Esophagus (tissue), 2 donors: ENCODE data around the gene GABRG3. TPM values are rescaled to one million over a fixed set of nuclear protein-coding genes. Genes with fewer than 3 reads are reported as not detected.

Experiments
- H3K27ac ChIP-seq, 2 donors: one replicate each; pipeline ENCODE4 v1.5.1; 2013; ENCODE audit warnings: low read depth in 2 of 2, mild to moderate bottlenecking in 2 of 2, inconsistent platforms in 1 of 2, low read length in 1 of 2, moderate library complexity in 1 of 2
- H3K27me3 ChIP-seq, 2 donors: one replicate each; pipeline ENCODE4 v1.6.1; 2013; ENCODE audit warnings: low read length in 2 of 2, control low read depth in 1 of 2, mild to moderate bottlenecking in 1 of 2; ENCODE audit not compliant: insufficient read depth in 2 of 2, control insufficient read depth in 1 of 2
- H3K36me3 ChIP-seq, 2 donors: one replicate each; pipeline ENCODE4 v1.6.1; 2013; ENCODE audit warnings: low read length in 1 of 2; ENCODE audit not compliant: control insufficient read depth in 2 of 2, insufficient read depth in 2 of 2
- H3K4me1 ChIP-seq, 2 donors: one replicate each; pipeline ENCODE4 v1.6.1; 2013; ENCODE audit warnings: low read length in 1 of 2; ENCODE audit not compliant: control insufficient read depth in 2 of 2, insufficient read depth in 2 of 2
- H3K4me3 ChIP-seq, 2 donors: one replicate each; pipeline ENCODE4 v1.5.1; 2013; ENCODE audit warnings: low read length in 2 of 2, mild to moderate bottlenecking in 2 of 2, low read depth in 1 of 2, moderate library complexity in 1 of 2
- H3K9me3 ChIP-seq, 2 donors: one replicate each; pipeline ENCODE4 v1.6.1; 2013; ENCODE audit warnings: mild to moderate bottlenecking in 2 of 2, low read depth in 1 of 2, low read length in 1 of 2, moderate library complexity in 1 of 2; ENCODE audit not compliant: control insufficient read depth in 2 of 2, insufficient read depth in 1 of 2
- WGBS, 2 donors: extraction: QIAGEN DNeasy Blood & Tissue Kit; methylation state at CpG; one replicate each; pipeline ENCODE4 v1.1.7; 2013; 5-methylcytosine and 5-hydroxymethylcytosine counted together
- polyA plus RNA-seq, 2 donors: library from polyadenylated mRNA; stranded (reverse); fragments of 200-250 nt; gene quantifications; one replicate each; pipeline ENCODE4 v1.2.3, GENCODE V29; 2013
- donor health status: healthy with polysubstance abuse.
- donor health status: Bipolar disorder and iron deficiency.

GABRG3 gene
- polyA plus RNA-seq, 2 donors, result not detected

GRCh38 chr15:27250223-27250622 is 279.2 kb downstream of the GABRG3 start:
- H3K36me3 ChIP-seq, result no peaks in the 10 kb centered on the region
- no peaks in the 10 kb centered on the region for H3K4me1 ChIP-seq
- H3K9me3 ChIP-seq, result peaks cover 0 to 3% of the 10 kb centered on the region in 2 donors
- 81 to 85% methylated on average over 6 of the region's 6 CpGs for WGBS, 2 donors
- no peaks in the 10 kb centered on the region for H3K27me3 ChIP-seq
- no peak overlapping the region for H3K4me3 ChIP-seq
- H3K27ac ChIP-seq, result no peak overlapping the region

GRCh38 chr15:27254055-27254454 is 283.1 kb downstream of the GABRG3 start:
- Histone ChIP-seq H3K4me3 (no peak overlapping the region), H3K27ac (no peak overlapping the region), H3K27me3 (no peaks in the 10 kb centered on the region), H3K36me3 (no peaks in the 10 kb centered on the region), H3K9me3 (no peaks in the 10 kb centered on the region), H3K4me1 (no peaks in the 10 kb centered on the region)
- WGBS, 2 donors, result 60 to 70% methylated on average over 9 of the region's 9 CpGs

GRCh38 chr15:27254801-27255200 is 283.8 kb downstream of the GABRG3 start:
- H3K36me3 ChIP-seq, result no peaks in the 10 kb centered on the region
- no peaks in the 10 kb centered on the region for H3K27me3 ChIP-seq
- no peak overlapping the region for H3K27ac ChIP-seq
- 76 to 78% methylated on average over 3 of the region's 3 CpGs for WGBS, 2 donors
- no peak overlapping the region for H3K4me3 ChIP-seq
- H3K9me3 ChIP-seq, result no peaks in the 10 kb centered on the region
- no peaks in the 10 kb centered on the region for H3K4me1 ChIP-seq

GRCh38 chr15:27256446-27256845 is 285.5 kb downstream of the GABRG3 start:
- 72 to 80% methylated on average over 5 of the region's 5 CpGs for WGBS, 2 donors
- Histone ChIP-seq H3K4me1 (no peaks in the 10 kb centered on the region), H3K27ac (no peak overlapping the region), H3K9me3 (no peaks in the 10 kb centered on the region), H3K36me3 (no peaks in the 10 kb centered on the region), H3K4me3 (no peak overlapping the region), H3K27me3 (no peaks in the 10 kb centered on the region)

- Histone ChIP-seq H3K4me3 (no peak overlapping the region), H3K27ac (no peak overlapping the region), H3K27me3 (no peaks in the 10 kb centered on the region), H3K4me1 (no peaks in the 10 kb centered on the region), H3K36me3 (no peaks in the 10 kb centered on the region), H3K9me3 (no peaks in the 10 kb centered on the region)
- 65 to 66% methylated on average over 4 of the region's 4 CpGs for WGBS, 2 donors
Measured at GRCh38 chr15:27258287-27258686, 287.3 kb downstream of the GABRG3 start.

- Histone ChIP-seq H3K4me1 (no peaks in the 10 kb centered on the region), H3K27me3 (no peaks in the 10 kb centered on the region), H3K27ac (no peak overlapping the region), H3K36me3 (no peaks in the 10 kb centered on the region), H3K9me3 (no peaks in the 10 kb centered on the region), H3K4me3 (no peak overlapping the region)
- WGBS, 2 donors, result 59 to 86% methylated on average over 4 of the region's 4 CpGs
Measured at GRCh38 chr15:27260523-27260922, 289.5 kb downstream of the GABRG3 start.

GRCh38 chr15:27268923-27269322 is 297.9 kb downstream of the GABRG3 start:
- Histone ChIP-seq H3K36me3 (no peaks in the 10 kb centered on the region), H3K4me1 (no peaks in the 10 kb centered on the region), H3K27ac (no peak overlapping the region), H3K9me3 (peaks cover 2 to 6% of the 10 kb centered on the region in 2 donors), H3K4me3 (no peak overlapping the region), H3K27me3 (no peaks in the 10 kb centered on the region)
- 62 to 66% methylated on average over 3 of the region's 3 CpGs for WGBS, 2 donors

- WGBS, 2 donors, result 82 to 86% methylated on average over 15 of the region's 15 CpGs
- no peaks in the 10 kb centered on the region for H3K27me3 ChIP-seq
- no peaks in the 10 kb centered on the region for H3K36me3 ChIP-seq
- H3K9me3 ChIP-seq, result peaks cover 2 to 6% of the 10 kb centered on the region in 2 donors
- H3K4me1 ChIP-seq, result no peaks in the 10 kb centered on the region
- H3K4me3 ChIP-seq, result no peak overlapping the region
- no peak overlapping the region for H3K27ac ChIP-seq
Measured at GRCh38 chr15:27271258-27271657, 300.3 kb downstream of the GABRG3 start.

GRCh38 chr15:27272427-27272826 is 301.4 kb downstream of the GABRG3 start:
- no peaks in the 10 kb centered on the region for H3K36me3 ChIP-seq
- H3K4me1 ChIP-seq, result no peaks in the 10 kb centered on the region
- H3K4me3 ChIP-seq, result no peak overlapping the region
- H3K27ac ChIP-seq, result no peak overlapping the region
- H3K27me3 ChIP-seq, result no peaks in the 10 kb centered on the region
- peaks cover 2 to 6% of the 10 kb centered on the region in 2 donors for H3K9me3 ChIP-seq

GRCh38 chr15:27273506-27273905 is 302.5 kb downstream of the GABRG3 start:
- 94 to 97% methylated on average over 3 of the region's 3 CpGs for WGBS, 2 donors
- Histone ChIP-seq H3K4me1 (no peaks in the 10 kb centered on the region), H3K9me3 (peaks cover 2 to 6% of the 10 kb centered on the region in 2 donors)

More at GRCh38 chr15:27273506-27273905, 302.5 kb downstream of the GABRG3 start:
- Histone ChIP-seq H3K27me3 (no peaks in the 10 kb centered on the region), H3K27ac (no peak overlapping the region), H3K4me3 (no peak overlapping the region), H3K36me3 (no peaks in the 10 kb centered on the region)
